Endometrial microvascular endothelial cells (primary cell): ENCODE data around the gene PPT2. TPM values are rescaled to one million over a fixed set of nuclear protein-coding genes. Genes with fewer than 3 reads are reported as not detected.

ENCODE experiments used
- total RNA-seq: library from RNA; depleted of rRNA; stranded (reverse); fragments of >200 nt; gene quantifications from one replicate; pipeline ENCODE4 v1.2.3, GENCODE V29; 2015; ENCODE audit errors: inconsistent ontology term

PPT2 gene
- total RNA-seq, 1 donor from 2014 or later = 49.3 TPM

Other genes starting within 250 kb of the PPT2 start
- not detected for gene C2, start 226.4 kb upstream of the PPT2 start, total RNA-seq
- 1.6 TPM for gene CFB, start 208.0 kb upstream of the PPT2 start, total RNA-seq
- gene NELFE, start 195.2 kb upstream of the PPT2 start, total RNA-seq = 141 TPM
- gene SKIC2, start 195.0 kb upstream of the PPT2 start, total RNA-seq = 78.6 TPM
- 13.8 TPM for gene DXO, start 182.0 kb upstream of the PPT2 start, total RNA-seq
- 1.0 TPM for gene C4A, start 172.1 kb upstream of the PPT2 start, total RNA-seq
- gene C4B, start 139.3 kb upstream of the PPT2 start, total RNA-seq = 1.1 TPM
- gene CYP21A2, start 115.7 kb upstream of the PPT2 start, total RNA-seq = not detected
- gene TNXB, start 44.8 kb upstream of the PPT2 start, total RNA-seq = not detected
- 23.0 TPM for gene ATF6B, start 25.9 kb upstream of the PPT2 start, total RNA-seq
- gene FKBPL, start 23.9 kb upstream of the PPT2 start, total RNA-seq = 7.9 TPM
- not detected for gene PRRT1, start 2.2 kb upstream of the PPT2 start, total RNA-seq
- gene EGFL8, start 10.5 kb downstream of the PPT2 start, total RNA-seq = 6.6 TPM
- gene AGPAT1, start 21.9 kb downstream of the PPT2 start, total RNA-seq = 37.0 TPM
- gene RNF5, start 24.3 kb downstream of the PPT2 start, total RNA-seq = 57.0 TPM
- 0.65 TPM for gene AGER, start 30.1 kb downstream of the PPT2 start, total RNA-seq
- gene PBX2, start 36.1 kb downstream of the PPT2 start, total RNA-seq = 32.9 TPM
- gene GPSM3, start 38.5 kb downstream of the PPT2 start, total RNA-seq = 31.0 TPM
- gene NOTCH4, start 69.9 kb downstream of the PPT2 start, total RNA-seq = 101 TPM
- gene TSBP1, start 217.8 kb downstream of the PPT2 start, total RNA-seq = not detected